Right atrium auricular region (tissue), 2 donors: ENCODE results near the gene OSBPL8. TPM values are rescaled to one million over a fixed set of nuclear protein-coding genes. Genes with fewer than 3 reads are reported as not detected.

Source experiments
- DNase-seq: peaks from one replicate; pipeline ENCODE4 v3.0.0-alpha.2; 2019; ENCODE audit warnings: low spot score
- H3K27ac ChIP-seq, 2 donors: fragments of 200-600 bp; sonication (generic); 1 replicate in 1 of 2; 2 replicates in 1 of 2; pipeline ENCODE4 v1.5.1; 2016 to 2019
- H3K27me3 ChIP-seq, 2 donors: fragments of 200-600 bp; sonication (generic); one replicate each; pipeline versions ENCODE4 v1.5.1 to v1.6.0; 2017 to 2019
- H3K36me3 ChIP-seq: fragments of 200-600 bp; sonication (generic); one replicate; pipeline ENCODE4 v1.5.1; 2016
- H3K4me1 ChIP-seq, 2 donors: fragments of 200-600 bp; sonication (generic); one replicate each; pipeline versions ENCODE4 v1.5.1 to v1.6.0; 2017 to 2019
- H3K4me3 ChIP-seq, 2 donors: fragments of 200-600 bp; sonication (generic); 1 replicate in 1 of 2; 2 replicates in 1 of 2; pipeline ENCODE4 v1.5.1; 2017 to 2019; ENCODE audit warnings: mild to moderate bottlenecking in 1 of 2, moderate library complexity in 1 of 2
- H3K9me3 ChIP-seq, 2 donors: fragments of 200-600 bp; sonication (generic); one replicate each; pipeline ENCODE4 v1.5.1; 2019
- CTCF ChIP-seq, 2 donors: fragments of 200-600 bp; sonication (generic); IDR thresholded peaks; one replicate each; pipeline ENCODE4 v1.5.1; 2019; ENCODE audit warnings: antibody characterized with exemption in 2 of 2
- total RNA-seq, 2 donors: library from RNA; depleted of rRNA; stranded (reverse); fragments of >200 nt; gene quantifications; one replicate each; pipeline ENCODE4 v1.1.0, GENCODE V29; 2016

OSBPL8 gene
- total RNA-seq, 2 donors from 2014 or later, result 19.7 to 23.7 TPM

DNA sequence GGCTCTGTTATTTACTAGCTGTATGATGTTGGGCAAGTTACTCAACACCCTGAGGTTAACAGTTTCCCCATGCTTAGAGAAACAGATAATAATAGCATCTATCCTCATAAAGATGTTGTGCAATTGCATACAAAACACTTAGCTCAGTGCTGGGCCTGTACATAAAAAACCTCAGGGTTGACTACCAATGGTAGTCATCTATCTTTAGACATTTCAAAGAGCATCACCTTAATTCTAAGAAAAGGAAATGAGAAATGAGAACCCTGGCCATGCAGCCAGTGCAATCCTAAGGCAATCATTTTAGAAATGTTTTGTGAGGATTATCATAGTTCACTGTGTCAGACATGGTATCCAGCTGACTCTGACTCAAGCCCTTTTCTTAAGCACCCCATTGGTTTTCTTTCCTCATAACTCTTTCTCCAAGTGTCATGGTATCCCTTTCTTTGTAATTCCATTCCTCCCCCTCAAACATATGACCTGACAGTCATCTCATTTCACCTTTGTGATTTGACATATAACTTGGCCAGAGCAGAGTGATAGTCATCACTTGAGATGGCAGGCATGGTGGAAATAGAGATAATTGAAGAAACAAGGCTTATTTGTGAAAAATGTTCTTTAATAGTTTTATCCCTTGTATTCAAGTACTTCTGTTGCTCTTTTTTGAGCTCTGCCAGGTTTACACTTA is 29.5 kb upstream of the OSBPL8 start:
- TF ChIP-seq CTCF (IDR thresholded peaks at IDR 0.05), result no peak
- no peaks in the 10 kb centered on the region for H3K27me3 ChIP-seq

GRCh38 chr12:76587428-76588178 is 28.0 kb upstream of the OSBPL8 start:
- no peak for DNase-seq
- peak overlapping the region in 1 of 2 donors; percentile 29 for H3K27ac ChIP-seq
- no peak overlapping the region for H3K4me3 ChIP-seq
- TF ChIP-seq CTCF (IDR thresholded peaks at IDR 0.05), result no peak
- H3K36me3 ChIP-seq, result no peaks in the 10 kb centered on the region
- no peaks in the 10 kb centered on the region for H3K4me1 ChIP-seq
- H3K9me3 ChIP-seq, result no peaks in the 10 kb centered on the region
- H3K27me3 ChIP-seq, result no peaks in the 10 kb centered on the region

More for the DNA sequence above, 29.5 kb upstream of the OSBPL8 start:
- no peak for DNase-seq
- Histone ChIP-seq H3K36me3 (no peaks in the 10 kb centered on the region), H3K9me3 (no peaks in the 10 kb centered on the region), H3K4me3 (no peak overlapping the region), H3K4me1 (no peaks in the 10 kb centered on the region), H3K27ac (no peak overlapping the region)

GRCh38 chr12:76586764-76587395 is 27.3 kb upstream of the OSBPL8 start:
- no peaks in the 10 kb centered on the region for H3K27me3 ChIP-seq
- no peak for DNase-seq
- no peaks in the 10 kb centered on the region for H3K36me3 ChIP-seq
- no peaks in the 10 kb centered on the region for H3K9me3 ChIP-seq
- no peak overlapping the region for H3K4me3 ChIP-seq
- H3K4me1 ChIP-seq, result no peaks in the 10 kb centered on the region
- H3K27ac ChIP-seq, result no peak overlapping the region
- peak; percentile 62 to 74 for TF ChIP-seq CTCF (IDR thresholded peaks at IDR 0.05)

GRCh38 chr12:76583301-76583700 is 23.7 kb upstream of the OSBPL8 start:
- no peaks in the 10 kb centered on the region for H3K27me3 ChIP-seq
- DNase-seq, result no peak
- TF ChIP-seq CTCF (IDR thresholded peaks at IDR 0.05), result no peak

DNA sequence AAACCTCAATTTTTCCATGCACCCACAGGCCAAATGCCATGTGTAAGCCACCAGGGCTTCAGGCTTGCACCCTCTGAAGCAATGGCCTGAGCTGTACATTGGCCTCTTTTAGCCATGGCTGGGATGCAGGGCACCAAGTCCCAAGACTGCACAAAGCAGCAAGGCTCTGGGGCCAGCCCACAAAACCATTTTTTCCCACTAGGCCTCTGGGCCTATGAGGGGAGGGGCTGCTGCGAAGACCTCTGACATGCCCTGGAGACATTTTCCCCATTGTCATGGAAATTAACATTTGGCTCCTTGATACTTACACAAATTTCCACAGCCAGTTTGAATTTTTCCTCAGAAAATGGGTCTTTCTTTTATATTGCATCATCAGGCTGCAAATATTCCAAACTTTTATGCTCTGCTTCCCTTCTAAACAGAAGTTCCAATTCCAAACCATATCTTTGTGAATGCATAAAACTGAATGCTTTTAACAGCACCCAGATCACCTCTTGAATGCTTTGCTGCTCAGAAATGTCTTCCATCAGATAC is 14.3 kb upstream of the OSBPL8 start:
- no peak for TF ChIP-seq CTCF (IDR thresholded peaks at IDR 0.05)
- DNase-seq, result no peak
- Histone ChIP-seq H3K27me3 (no peaks in the 10 kb centered on the region), H3K4me1 (no peaks in the 10 kb centered on the region), H3K9me3 (peaks cover 0 to 3% of the 10 kb centered on the region in 2 donors), H3K36me3 (no peaks in the 10 kb centered on the region), H3K27ac (no peak overlapping the region), H3K4me3 (no peak overlapping the region)

More at GRCh38 chr12:76583301-76583700, 23.7 kb upstream of the OSBPL8 start:
- Histone ChIP-seq H3K4me1 (no peaks in the 10 kb centered on the region), H3K9me3 (peaks cover 0 to 3% of the 10 kb centered on the region in 2 donors), H3K4me3 (no peak overlapping the region), H3K36me3 (no peaks in the 10 kb centered on the region), H3K27ac (no peak overlapping the region)
